ENCODE results near the gene SFI1. TPM values are rescaled to one million over a fixed set of nuclear protein-coding genes. Genes with fewer than 3 reads are reported as not detected.
A peak's percentile ranks its signal among the peaks of the same experiment; 100 is the strongest.
"Not testable (repeated sequence)": the region's sequence is repeated elsewhere in the genome, so short reads cannot be mapped to it uniquely, and the experiment has no call there.

Gene SFI1
- total RNA-seq: 74.5 TPM

- peak; percentile 94 for DNase-seq (ENCODE audit: low spot score)
These were observed at the start of gene SFI1 for GRCh38 chr22:31496007-31496734. TSS of gene SFI1 (plus strand) at chr22:31496536. CDS start at chr22:31508285, 11,749 bp downstream.

DNA sequence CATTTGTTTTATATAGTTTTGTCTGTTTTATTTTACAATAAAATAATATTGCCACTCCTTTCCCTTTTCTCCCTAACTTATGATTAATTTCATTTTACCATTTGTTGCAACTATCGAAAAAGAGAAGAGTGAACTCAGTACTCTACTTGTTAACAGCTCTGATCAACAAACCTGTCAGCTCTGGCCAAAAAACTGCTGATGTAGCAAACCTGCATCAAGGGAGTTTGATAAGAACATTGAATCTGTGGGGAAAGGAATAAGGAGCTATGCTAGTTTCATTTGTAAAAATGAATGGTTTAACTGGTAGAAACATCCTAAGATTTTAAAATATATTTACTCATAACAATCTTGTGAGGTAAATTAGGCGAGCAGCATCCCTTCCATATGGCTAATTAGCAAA, 49.6 kb upstream of the SFI1 start:
- no peak for DNase-seq (ENCODE audit: low spot score)

DNA sequence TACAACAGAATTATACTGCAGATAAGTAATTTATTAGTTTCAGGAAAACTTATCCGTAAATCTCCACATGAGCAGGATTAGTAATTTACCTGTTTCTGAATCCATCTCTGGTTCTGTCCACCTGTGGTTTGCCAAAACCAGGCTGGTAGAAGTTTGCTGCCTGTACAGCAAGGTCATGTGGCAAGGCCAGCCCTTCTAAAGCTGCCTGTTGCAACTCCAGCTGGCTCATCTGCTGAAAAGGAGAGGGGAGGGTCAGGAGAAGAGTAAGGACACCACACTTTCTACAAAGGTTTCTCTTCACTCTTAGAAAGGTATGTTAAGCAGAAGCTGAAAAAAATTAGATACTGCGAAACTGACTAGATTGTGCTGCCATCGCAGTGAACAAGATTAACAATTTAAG, 49.0 kb upstream of the SFI1 start:
- DNase-seq (ENCODE audit: low spot score): no peak

DNA sequence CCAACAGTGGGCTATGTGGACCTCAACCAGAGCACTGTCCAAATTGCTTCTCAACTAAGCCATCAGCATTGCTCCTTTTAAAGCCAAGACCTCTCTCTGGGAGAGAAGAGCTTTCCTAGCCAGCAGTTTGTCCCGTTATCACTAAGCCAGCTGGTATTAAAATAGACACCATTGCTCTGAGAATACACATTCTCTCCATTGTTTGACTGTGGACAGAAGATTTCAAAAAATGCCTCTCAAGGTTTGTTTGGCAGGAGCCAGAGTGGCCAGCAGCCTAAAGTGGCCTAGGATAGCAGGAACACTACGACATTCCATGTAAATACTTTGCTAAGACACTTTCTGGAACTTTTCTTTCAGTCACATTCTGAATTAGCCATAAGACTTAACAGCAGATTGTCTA, 48.0 kb upstream of the SFI1 start:
- no peak for DNase-seq (ENCODE audit: low spot score)

- no peak for DNase-seq (ENCODE audit: low spot score)
These were observed 46.8 kb upstream of the SFI1 start for GRCh38 chr22:31449506-31449905.

DNA sequence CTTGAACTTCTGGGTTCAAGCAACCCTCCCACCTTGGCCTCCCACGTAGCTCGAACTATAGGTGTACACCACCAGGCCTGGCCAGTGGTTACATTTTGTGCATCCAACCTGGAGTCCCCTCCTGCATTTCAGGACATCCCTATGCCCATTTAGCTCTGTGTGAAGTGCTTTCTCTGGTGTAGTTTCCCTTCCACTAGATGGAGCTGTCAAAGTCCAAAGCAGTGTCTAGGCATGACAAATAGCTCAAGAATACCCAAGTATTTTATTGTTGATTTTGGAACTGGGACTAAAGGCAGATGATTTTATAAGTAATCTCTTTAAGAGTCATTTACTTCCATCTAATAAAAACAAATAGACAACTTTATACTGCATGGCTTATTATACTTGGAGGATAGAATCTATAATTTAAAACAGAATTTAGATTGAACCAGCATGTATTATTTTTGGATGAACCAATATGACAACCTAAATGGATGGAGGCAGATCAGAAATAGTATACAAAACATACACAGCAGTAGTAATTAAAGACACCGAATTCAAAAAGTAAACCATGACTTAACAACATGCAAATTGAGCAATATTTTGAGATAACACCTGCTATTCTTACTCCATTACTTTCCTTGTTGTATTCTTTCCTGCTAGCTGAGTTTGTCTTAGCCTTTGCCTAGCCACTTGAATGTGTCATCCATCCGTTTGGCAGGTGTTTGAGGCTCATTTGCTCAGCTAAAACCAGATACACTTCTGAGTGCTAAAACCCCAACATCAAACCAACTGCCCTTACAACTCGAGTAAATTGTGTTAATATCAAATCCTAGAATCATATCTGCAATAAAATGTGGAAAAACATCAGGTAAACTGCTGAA, 44.4 kb upstream of the SFI1 start:
- DNase-seq (ENCODE audit: low spot score): no peak

DNA sequence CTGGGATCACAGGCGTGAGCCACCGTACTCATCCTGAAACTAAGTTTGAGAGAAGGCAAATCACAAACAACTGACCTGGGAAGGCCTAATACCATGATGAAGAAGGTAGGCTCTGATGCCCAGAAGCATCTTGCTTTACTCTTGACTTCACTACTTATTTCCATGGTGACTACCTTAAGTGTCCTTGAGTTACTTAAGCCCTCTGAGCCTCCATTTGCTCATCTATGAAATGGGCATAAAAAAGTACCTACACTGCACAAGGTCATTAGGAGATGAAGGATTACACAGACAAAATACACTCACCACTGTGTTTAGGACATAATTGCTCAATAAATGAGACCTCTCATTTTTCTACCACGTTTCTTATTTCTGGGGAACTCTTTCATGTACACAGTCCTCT, 34.6 kb upstream of the SFI1 start:
- DNase-seq (ENCODE audit: low spot score): no peak

GRCh38 chr22:31465307-31465706, 31.0 kb upstream of the SFI1 start:
- no peak for DNase-seq (ENCODE audit: low spot score)

GRCh38 chr22:31474743-31475142, 21.6 kb upstream of the SFI1 start:
- no peak for DNase-seq (ENCODE audit: low spot score)

DNA sequence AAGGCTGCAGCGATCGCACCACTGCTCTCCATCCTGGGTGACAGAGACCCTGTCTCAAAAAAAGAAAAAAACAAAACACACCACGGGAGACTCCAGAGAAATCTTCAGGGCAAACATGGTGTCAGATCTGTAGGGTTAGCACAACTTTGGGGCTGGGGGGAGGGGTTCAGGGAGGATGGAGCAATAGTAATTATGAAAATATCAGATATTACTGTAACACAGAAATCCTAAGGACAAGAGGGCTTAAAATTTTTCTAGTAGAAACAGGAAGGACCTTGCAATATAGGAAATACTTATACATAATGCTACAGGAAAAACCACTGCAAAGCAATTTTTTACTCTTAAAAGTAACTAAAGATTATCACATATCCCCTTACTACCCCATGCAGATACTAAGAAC, 20.5 kb upstream of the SFI1 start:
- no peak for DNase-seq (ENCODE audit: low spot score)

DNA sequence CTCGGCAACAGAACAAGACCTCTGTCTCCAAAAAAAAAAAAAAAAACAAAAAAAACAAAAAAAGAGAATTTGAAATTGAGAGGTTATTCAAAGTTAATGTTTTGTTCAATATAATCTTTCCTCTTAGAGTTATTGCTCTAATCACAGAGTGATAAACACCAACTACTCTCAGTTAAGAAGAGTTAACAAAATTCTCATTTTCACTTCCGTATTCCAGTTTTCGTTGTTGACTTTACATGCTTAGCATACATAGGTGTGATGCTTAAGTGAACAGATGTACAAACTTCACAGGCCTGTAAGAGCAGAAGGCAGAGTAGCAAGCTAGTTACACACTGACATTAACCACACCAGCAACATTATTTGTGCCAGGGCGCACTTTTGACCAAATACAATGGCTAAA, 19.0 kb upstream of the SFI1 start:
- DNase-seq (ENCODE audit: low spot score): no peak

DNA sequence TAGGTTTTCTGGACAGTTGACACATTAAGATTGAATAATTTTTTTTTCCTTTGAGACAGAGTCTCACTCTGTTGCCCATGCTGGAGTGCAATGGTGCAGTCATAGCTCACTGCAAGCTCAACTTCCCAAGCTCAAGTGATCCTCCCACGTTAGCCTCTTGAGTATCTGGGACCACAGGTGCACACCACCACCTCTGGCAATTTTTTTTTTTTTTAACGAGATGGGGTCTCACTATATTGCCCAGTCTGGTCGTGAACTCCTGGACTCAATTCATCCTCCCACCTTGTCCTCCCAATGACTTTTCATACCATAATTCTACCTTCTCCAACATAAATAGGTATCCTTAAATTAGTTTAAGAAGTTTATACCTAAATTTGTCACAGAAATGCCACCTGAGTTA, 15.2 kb upstream of the SFI1 start:
- no peak for DNase-seq (ENCODE audit: low spot score)

DNA sequence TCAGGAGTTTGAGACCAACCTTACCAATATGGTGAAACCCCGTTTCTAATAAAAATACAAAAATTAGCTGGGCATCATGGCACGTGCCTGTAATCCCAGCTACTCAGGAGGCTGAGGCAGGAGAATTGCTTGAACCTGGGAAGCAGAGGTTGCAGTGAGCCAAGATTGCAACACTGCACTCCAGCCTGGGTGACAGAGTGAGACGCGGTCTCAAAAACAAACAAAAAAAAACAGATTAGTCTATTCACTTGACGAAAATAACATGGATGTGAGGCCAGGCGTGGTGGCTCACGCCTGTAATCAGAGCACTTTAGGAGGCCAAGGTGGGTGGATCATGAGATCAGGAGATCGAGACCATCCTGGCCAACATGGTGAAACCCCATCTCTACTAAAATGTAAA, 13.9 kb upstream of the SFI1 start:
- not testable (repeated sequence) for DNase-seq (ENCODE audit: low spot score)

- DNase-seq (ENCODE audit: low spot score): not testable (repeated sequence)
These were observed 10.0 kb upstream of the SFI1 start for GRCh38 chr22:31486369-31486768.

- DNase-seq (ENCODE audit: low spot score): no peak
These were observed 9.4 kb upstream of the SFI1 start for GRCh38 chr22:31486951-31487350.

- DNase-seq (ENCODE audit: low spot score): no peak
These were observed 7.9 kb upstream of the SFI1 start for GRCh38 chr22:31488346-31488883.

DNA sequence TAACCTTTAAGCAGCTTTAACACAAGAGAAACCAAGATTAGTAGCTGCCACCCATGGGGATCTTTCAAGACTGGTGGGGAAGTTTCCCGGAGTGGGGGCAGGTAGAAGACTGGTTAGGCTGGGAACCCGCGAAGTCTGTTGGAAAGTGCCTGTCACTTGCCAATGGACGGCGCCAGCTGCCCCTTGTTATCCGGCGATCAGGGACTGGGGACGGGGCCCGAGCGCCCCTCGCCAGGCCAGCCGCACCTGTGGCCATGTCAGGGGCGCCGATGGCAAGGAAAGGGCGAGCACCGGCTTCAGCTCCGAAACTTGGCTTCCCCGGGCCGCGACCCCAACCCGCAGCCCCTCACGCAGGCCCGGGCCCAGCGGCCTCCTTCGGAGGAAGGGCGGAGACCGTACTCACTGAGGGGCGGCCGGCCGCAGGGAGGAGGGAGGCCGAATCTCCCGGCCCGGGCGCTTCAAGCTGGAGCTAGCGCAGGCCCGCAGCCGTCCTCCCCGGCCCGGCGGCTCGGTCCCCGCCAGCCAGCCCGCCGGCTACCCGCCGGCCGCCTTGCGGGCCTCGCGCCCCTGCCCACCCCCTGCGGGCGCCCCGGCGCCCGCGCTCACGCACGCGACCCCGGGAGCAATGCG, 7.2 kb upstream of the SFI1 start:
- no peak for DNase-seq (ENCODE audit: low spot score)

DNA sequence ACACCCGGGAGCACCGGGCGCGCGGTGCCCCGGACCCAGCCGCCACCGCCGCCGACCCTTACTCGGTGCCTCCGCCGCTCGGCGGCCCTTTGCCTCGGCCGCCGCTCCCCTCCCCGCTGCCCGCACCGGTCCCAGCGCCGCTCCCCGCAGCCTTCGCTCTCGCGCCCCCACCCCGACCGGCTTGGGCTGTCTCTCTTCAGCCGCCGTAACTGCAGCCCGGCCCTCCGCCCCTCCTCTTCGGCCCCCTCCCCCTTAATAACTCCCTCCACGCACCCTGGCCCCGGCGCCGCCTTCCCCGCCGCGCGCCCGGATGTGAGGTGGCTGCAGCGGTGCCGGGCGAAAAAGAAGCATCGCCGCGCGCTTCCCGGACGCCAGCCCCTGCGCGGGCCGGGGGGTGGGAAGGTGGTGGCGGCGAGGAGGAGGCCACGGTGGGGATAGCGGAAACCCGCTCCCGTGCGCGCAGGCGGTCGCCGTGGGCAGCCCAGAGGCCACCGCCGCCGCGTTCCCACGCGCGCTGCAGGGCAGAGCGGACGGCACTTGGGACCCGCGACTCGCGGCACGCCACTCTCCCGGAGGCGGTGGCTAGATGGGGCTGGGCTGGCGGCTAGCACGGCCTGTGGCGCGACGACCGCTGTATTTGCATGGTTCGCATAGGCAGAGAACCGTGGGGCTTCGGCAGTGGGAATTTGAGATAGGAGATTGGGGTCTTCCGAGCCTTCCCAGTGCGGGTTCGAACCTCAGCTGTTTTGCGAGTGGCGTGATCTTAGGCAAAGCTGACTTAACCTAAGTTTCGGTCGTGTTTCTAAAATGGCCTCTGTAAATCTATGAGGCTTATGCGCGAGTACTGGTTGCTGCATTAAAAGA, 6.5 kb upstream of the SFI1 start, which contains the start of gene EIF4ENIF1:
TSS of gene EIF4ENIF1 (minus strand) at position 211 of the 864 bp plus-strand sequence. CDS start 1,124 bp downstream, outside the sequence.
- peak; percentile 87 for DNase-seq (ENCODE audit: low spot score)

- DNase-seq (ENCODE audit: low spot score): peak; percentile 54
These were observed 5.8 kb upstream of the SFI1 start for GRCh38 chr22:31490496-31490925.

GRCh38 chr22:31491218-31491962, 4.9 kb upstream of the SFI1 start:
- no peak for DNase-seq (ENCODE audit: low spot score)
